ENCODE measurements around the gene IL12RB2.

GRCh38 chr1:67355745-67356424, 48.2 kb downstream of the IL12RB2 start:
- TF ChIP-seq ZNF8 (CRISPR knock-in tag; IDR thresholded peaks at IDR 0.05) = no peak
- TF ChIP-seq, protein P1, sequence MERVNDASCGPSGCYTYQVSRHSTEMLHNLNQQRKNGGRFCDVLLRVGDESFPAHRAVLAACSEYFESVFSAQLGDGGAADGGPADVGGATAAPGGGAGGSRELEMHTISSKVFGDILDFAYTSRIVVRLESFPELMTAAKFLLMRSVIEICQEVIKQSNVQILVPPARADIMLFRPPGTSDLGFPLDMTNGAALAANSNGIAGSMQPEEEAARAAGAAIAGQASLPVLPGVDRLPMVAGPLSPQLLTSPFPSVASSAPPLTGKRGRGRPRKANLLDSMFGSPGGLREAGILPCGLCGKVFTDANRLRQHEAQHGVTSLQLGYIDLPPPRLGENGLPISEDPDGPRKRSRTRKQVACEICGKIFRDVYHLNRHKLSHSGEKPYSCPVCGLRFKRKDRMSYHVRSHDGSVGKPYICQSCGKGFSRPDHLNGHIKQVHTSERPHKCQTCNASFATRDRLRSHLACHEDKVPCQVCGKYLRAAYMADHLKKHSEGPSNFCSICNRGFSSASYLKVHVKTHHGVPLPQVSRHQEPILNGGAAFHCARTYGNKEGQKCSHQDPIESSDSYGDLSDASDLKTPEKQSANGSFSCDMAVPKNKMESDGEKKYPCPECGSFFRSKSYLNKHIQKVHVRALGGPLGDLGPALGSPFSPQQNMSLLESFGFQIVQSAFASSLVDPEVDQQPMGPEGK (CRISPR knock-in tag; IDR thresholded peaks at IDR 0.05; ENCODE audit: borderline replicate concordance) = no peak
- no peak for TF ChIP-seq SNAI2 (CRISPR knock-in tag; IDR thresholded peaks at IDR 0.05)

Measured in SK-N-SH treated with all-trans-retinoic acid at 6 μM for 48 hours (cell line).